GF-D8 (cell line): ENCODE results near the gene IFT122.
"Not testable (repeated sequence)": the region's sequence is repeated elsewhere in the genome, so short reads cannot be mapped to it uniquely, and the experiment has no call there.

ENCODE experiments used
- DNase-seq: peaks from one replicate; lab custom pipeline; 2025; lab: John Stamatoyannopoulos, UW

IFT122 gene

DNA sequence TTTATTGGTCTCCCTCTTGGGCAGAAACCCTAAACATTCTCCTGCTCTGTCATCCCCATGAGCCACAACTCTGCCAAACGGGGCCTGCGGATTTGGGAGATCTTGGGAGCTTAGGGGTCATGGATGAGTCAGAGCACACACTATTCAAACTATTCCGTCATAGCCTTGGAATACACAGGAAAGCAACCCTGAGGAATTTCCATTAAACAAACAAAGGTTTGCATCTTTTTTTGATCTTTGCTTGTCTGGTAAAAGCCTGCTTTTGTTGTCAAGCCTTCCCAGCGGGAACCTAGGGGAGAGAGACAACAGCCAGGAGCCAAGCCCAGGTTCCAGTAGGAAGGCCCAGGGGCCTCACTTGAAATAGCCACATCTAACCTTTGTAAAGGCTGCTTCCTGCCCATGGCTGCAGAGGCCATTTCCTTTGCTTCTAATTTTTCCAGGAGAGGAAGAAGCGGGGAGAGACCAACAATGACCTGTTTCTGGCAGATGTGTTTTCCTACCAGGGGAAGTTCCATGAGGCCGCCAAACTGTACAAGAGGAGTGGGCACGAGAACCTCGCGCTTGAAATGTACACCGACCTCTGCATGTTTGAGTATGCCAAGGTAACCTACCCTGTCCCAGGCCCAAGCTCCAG lies 55.1 kb downstream of the IFT122 start:
- DNase-seq: not testable (repeated sequence)

DNA sequence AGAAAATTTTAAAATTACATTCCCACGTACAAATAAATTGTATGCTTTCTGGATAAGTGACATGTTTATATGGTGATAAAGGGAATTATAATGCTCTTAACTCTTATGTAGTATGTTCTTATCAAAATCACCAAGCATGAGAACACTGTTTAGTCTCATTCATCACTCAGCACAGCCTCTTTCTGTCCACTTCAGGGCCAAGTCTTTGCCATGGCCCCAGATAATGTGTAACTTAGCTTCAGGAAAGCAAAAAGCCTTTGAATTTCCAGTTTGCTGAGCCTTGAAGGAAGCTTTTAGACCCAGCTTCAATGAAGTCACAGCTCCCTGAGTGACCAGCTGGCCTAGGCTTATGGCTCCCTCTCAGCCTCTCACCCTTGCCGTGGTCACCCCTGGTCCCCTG lies 57.9 kb downstream of the IFT122 start:
- not testable (repeated sequence) for DNase-seq

DNA sequence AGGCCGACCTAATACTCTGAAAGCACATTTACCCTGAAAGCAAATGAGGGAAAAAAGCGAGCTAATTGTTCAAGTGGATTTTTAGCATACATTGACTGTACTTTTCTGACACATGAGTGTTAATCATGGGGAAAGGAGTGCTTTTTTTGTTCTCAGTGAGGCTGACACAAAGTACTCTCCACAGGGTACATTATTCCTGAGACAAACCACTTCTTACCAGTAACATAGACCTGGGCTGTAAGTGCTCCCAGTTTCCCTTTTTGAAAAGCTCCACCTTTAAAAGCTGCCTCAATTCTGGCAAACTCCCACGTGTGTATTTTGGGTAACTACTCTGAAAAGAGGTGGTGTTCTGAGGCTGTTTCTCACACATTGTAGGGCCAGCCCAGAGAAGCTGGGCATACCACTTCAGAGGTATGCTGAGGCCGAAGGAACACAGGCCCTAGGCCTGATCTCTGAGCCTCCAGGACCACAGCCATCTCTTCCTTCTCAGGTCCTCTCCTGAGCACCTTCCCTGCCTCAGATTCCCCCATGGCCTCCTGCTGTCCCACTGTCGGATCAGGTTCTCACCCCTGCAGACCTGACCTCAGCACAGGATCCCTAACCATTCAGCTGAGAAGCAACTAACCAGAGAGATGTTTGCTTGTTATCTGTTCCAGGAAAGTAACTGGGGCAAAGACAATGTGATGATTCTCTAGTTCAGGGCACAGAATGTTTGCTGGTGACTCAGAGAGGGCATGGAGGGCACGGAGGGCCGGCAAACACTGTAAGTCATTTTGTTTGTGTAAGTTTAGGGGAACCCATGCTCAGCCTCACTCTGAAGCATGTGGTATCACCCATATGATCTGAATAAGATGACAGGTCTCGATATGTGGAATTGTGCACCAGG lies 58.8 kb downstream of the IFT122 start:
- DNase-seq: not testable (repeated sequence)

DNA sequence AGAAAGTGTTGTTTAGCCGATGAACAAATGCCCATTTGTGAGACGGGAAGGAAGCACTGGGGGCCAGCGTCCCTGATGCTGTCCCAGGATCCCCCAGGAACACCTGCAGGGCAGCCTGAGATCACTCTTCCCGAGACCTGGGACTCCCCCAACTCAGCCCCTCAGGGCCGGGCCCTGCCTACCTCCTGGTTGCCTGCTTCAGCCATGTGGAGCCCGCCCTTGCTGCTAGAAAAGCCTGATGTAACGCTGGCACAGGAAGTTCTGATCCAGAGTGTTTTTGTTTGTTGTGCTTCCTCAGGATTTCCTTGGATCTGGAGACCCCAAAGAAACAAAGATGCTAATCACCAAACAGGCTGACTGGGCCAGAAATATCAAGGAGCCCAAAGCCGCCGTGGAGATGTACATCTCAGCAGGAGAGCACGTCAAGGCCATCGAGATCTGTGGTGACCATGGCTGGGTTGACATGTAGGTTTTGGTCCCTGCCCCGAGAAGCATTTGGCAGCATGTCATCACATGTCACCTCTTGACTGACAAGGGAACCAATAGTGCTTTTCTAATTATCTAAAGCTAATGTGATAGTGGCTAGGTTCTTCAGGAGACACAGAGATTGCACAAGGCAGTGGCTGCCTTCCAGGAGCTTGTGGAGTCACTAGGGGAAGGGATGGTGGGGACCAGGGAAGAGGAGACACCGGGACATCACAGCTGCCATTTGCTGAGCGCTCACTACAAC lies 59.7 kb downstream of the IFT122 start:
- DNase-seq: not testable (repeated sequence)

DNA sequence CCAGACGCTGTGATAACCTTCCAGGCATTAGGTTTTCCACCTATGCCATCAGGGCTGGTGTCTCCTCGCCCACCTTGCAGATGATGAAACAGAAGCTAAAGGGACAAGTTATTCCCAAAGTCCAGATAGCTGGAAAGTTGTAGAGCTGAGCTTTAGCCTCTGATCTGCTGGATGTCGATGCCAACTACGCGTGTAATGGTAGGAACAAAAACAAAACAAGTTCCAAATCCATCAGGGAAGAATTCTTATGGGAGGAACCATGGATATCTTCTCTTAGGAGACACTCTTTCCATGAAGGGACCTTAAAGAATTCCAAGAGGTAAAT lies 60.3 kb downstream of the IFT122 start:
- DNase-seq: no peak

DNA sequence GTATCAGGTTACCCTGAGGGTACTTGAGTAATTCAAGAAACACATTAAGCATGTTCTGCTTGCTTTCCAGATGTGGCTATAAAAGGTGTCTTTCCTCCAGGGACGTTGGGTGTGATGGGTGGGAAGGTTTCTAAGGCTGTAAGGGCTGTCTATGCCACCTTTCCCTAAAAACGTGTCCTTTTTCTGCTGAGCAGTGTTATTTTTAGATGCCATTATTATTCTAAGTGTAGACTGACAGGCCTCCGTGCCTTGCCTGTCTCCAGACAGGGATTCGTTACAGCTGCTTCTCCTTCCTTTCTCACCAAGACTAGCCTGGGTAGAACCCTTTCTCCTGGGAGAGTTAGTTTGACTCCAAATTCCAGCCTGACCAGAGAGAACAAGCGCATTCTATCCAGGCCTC lies 61.6 kb downstream of the IFT122 start:
- DNase-seq: no peak

DNA sequence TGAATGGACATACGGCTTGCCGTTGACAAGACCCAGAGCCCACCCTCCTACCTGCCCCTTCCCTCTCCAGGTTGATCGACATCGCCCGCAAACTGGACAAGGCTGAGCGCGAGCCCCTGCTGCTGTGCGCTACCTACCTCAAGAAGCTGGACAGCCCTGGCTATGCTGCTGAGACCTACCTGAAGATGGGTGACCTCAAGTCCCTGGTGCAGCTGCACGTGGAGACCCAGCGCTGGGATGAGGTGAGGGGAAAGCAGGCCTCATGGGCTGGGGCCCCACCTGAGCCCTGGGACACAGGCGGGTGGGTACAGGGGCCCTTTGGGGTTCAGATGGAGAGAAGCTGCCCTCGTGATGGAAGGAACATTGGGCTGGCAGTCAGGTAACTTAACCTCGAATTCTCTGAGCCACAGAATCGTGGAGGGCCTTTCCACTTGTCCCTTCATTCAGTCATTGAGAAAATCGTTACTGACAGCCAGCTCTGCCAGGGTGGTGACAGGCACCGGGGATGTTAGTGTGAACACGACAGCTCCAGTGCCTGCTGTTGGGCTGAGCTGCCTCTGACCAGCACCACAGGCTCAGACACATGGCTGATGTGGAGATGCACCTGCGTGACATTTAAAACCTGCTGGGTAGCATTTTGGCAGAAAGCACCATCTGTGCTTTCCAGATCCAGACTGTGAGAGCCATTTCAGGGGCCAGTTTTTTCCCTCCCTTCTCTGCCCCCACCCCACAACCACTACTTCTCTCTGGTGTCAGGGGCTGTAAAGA lies 62.8 kb downstream of the IFT122 start:
- no peak for DNase-seq

DNA sequence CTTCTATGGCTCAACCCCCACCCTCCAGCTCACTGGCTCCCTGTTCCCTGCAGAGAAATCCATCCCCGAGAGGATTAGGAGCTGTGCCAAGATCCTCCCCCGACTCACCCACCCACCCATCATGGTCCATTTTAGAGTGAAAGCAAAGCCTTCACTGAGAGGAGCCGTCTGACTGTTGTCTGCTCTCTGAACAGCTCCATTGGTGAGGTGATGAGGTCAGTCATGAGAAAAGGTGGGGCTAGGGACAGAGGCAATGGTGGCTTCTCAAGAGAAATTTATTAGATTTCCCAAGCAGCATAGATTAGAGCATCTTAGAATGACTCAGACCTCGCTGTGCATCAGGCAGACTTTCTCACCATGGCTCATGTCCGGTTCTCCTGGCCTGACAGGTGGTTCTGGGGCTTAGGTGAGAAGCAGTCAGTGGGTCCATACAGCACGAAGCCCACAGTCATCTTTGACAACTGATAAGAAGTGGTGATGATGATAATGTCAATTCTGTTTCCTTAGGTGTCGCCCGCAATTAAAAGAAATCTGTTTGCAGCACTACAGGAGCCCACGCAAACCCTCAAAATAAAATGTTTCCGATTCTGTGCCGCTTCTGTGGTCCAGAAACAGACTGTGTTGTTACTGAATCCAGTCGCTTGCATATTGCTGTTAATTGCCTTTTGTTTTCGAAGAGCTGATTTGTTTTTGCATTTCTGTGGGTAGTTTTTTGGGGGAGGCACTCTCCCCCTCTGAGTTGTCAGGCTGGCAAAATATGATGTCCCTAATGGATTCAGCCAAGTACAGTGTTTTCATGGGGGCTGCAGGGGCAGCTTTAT lies 63.7 kb downstream of the IFT122 start:
- no peak for DNase-seq

DNA sequence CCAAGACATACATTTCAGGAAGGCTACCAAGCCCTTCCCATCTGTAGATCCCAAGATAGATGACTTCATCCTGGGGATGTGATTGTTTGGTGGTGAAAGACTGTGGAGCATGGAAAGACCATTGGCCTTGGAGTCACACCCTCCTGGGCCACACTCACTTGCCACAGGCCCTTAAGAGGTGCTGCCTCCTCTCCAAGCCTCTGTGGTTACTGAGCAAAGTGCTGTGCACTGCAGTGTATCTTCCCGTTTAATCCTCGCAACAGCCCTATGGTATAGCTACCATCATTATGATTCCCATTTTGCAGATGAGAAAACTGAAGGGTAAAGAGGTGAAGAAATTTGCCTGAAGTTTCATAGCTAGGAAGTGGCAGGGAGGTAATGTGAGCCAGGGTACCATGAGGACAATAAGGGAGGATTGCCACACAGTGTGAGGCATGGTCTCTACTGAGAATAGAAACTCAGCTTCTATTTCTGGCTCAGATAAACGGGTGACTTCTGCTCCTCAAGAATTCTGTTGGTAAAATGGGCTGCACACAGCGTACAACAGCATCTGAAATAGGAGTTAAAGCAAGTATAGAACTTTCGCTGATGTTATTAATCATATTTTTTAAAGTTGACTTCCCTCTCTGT lies 64.6 kb downstream of the IFT122 start:
- DNase-seq: no peak

DNA sequence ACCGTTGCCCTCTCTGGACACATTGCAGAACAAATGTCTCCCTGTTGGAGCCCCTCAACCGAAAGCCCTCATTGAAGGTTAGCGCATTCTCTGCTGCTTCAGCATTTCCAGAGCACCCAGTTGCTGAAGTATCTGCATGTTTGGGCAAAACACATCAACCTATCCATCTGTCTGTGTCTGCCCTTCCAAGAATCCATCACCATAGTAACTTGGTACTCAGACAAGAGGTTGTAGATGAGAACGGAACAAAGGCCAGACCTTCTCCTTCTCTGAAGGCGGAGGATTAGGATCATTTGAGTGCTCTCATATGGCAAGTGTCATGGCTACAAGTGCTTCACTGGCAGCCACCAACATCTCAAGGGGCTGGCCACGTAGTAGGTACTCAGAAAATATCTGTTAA lies 65.3 kb downstream of the IFT122 start:
- DNase-seq: no peak

DNA sequence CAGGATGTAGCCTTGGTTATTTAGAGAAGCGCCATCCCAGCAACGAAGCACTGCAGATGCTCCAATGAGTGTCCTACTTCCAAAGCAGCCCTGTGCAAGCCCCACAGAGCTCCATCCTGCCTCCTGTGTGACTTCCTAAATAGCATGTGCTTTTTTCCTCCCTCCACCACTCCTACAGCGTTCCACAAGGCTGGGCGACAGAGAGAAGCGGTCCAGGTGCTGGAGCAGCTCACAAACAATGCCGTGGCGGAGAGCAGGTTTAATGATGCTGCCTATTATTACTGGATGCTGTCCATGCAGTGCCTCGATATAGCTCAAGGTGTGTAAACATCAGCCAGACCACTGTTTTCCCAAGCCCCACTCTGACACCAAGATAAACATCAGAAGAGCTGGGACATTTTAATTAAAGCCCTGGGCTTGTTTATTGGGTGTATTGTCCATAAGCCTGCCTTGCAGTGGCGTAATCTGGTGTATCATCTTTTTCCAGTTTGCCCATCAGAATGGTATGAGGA lies 66.3 kb downstream of the IFT122 start:
- DNase-seq: no peak

DNA sequence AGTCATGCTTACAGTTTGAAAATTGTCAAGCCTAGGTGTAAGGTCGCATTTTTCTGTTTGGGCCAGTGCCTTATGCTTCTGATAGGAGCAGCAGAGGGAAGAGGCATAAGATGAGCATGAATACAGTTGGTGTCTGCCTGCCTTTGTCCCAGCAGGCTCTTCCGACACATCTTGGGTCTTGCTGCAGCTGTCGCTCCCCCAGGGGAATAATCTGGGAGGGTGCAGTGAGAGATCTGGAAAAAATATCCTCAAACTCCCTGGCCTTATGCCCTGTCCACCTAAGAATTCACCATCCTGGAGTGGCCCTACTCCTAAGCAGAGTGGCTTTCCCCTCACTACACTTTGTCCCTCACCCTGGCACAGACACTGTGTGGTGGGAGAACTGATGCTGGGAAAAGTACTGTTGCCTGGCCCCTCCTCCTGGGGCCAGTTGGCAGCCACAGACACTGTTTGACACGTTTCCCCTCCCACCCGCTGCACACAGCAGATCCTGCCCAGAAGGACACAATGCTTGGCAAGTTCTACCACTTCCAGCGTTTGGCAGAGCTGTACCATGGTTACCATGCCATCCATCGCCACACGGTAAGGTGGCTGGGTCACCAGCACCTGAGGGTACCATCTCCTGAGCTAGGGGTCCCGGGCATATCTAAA lies 67.3 kb downstream of the IFT122 start:
- no peak for DNase-seq

DNA sequence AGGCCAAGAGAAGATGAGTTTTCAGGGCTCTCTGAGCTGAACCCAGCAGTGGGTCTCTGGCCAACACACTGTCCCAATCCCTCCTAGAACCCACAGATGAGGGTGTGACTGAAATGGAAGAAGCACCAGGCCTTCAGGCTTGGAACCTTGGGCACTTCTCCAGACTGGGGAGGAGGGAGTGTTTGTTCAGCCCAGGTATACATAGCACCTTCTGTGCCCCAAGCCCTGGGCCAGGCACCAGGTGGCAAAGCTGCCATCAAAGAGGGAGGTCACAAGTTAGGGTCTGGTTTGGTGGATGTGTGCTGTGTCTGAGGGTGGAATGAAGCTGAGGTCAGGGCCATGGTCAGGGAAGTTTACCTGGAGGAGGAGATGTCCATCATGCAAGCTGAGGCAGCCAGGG lies 72.6 kb downstream of the IFT122 start:
- DNase-seq: no peak

DNA sequence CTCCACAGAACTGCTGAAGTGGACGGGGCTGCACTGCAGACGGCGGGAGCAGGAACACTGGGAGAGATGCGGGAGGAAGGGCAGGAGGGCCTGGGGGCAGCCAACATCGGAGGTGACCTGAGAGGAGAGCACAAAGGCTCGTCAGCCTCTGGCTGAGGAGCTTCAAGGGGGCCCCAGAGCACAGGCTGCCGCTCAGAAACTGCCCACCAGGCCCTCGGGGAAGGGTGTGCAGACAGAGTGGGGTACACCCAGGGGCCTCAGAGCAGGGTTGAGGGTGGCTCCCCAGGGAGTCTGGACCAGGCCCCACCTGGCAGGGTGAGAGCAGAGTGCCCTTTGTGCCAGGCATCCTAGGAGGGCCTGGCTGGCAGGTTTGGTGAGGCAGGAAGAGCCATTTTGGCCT lies 73.7 kb downstream of the IFT122 start:
- no peak for DNase-seq

DNA sequence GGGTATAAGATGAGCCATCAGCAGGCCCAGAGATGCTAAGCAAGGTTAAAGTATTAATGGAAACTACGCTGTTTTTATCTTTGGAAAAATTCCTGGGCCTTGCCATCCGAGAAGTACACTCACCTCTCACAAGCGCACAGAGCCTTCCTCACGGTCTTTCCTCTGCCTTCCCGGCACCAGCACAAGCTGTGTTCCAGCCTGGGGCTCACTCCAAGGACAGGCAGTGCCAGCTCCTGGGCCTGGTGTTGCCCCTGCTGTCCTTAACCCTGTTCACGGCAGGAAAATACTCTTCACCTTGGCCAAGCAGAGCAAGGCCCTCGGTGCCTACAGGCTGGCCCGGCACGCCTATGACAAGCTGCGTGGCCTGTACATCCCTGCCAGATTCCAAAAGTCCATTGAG lies 74.1 kb downstream of the IFT122 start:
- no peak for DNase-seq

DNA sequence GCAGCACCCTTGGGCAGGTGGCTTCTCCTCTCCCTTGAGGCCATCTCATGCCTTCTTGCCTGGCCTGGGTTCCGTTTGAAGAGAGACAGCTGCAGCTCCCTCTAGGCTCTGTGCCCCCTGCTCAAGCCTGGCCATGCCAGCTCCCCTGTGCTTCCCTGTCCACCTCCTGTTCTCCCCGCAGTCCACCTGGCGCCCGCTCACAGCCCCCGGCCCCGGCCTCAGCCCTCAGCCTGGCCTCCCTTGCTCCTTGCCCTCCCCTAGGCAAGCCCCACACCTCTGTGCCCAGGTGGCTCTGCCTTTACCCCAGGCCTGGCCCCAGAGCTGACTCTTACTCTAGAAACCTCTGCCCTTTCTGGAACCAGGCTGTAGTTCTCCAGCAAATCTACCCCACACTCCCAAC lies 74.5 kb downstream of the IFT122 start:
- DNase-seq: no peak

DNA sequence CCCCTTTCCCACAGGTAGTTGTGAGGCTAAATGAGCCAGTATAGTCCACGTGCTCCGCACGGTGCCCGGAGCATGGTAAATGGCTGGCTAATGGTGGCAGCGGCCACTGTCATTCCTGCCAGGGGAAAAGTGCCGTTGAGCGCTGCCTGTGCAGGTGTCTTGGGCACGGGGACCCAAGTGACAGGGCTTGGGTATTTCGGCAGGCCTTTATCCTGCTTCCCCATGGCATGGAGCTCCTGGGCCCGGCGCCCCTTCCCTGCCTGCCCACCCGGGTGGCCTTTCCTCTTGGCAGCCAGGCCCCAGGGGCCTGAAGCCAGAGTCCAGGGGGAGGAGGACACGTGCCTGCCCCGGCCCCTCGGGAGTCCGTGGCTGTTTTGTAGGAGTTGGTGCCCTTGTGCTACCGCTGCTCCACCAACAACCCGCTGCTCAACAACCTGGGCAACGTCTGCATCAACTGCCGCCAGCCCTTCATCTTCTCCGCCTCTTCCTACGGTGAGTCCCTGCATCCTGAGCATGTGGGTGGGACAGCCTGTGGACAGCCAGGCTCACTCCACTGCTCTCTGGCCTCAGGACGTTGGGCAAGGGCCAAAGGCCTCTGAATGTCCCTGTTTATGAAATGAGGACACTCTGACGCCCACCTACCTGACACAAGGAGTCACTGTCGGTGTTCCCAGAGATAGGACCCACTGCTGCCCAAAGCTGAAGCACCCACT lies 75.2 kb downstream of the IFT122 start:
- DNase-seq: not testable (repeated sequence)

DNA sequence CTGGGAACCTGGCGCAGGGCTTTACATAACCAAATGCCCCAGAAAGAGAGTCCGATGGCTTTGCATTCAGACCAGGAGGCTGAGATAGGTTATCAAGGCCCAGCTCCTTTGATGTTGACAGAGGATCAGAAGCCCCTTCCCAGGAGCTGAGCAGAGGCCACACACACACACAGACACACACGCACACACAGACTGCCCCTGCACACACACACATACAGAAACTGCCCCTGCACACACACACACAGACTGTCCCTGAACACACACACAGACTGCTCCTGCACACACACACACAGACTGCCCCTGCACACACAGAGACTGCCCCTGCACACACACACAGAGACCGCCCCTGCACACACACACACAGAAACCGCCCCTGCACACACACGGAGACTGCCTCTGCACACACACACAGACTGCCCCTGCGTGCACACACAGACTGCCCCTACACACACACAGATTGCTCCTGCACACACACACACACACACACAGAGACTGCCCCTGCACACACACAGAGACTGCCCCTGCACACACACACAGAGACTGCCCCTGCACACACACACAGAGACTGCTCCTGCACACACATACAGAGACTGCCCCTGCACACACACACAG lies 75.9 kb downstream of the IFT122 start:
- DNase-seq: not testable (repeated sequence)

DNA sequence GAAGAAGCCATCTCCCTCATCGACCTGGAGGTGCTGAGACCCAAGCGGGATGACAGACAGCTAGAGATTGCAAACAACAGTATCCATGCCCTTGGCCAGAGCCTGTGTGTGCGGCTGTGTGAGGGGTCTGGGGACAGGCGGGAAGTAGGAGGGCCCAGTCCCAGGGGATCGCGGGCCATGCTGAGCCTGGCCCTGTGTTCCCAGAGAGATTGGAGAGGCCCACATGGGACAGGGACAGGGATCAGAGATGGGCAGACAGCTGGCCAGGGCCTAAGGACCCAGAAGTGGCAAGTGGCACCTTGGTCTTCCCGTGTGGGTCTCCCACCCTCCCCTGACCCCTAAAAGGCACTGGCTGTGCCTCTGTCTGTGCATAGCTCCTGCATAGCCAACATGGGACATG lies 77.5 kb downstream of the IFT122 start:
- no peak for DNase-seq
